Esophagus (tissue), 2 donors: ENCODE results near the gene PRLR. TPM values are rescaled to one million over a fixed set of nuclear protein-coding genes. Genes with fewer than 3 reads are reported as not detected.
"Not testable (repeated sequence)": the region's sequence is repeated elsewhere in the genome, so short reads cannot be mapped to it uniquely, and the experiment has no call there.

Source experiments
- H3K27ac ChIP-seq, 2 donors: one replicate each; pipeline ENCODE4 v1.5.1; 2013; ENCODE audit warnings: low read depth in 2 of 2, mild to moderate bottlenecking in 2 of 2, inconsistent platforms in 1 of 2, low read length in 1 of 2, moderate library complexity in 1 of 2
- H3K27me3 ChIP-seq, 2 donors: one replicate each; pipeline ENCODE4 v1.6.1; 2013; ENCODE audit warnings: low read length in 2 of 2, control low read depth in 1 of 2, mild to moderate bottlenecking in 1 of 2; ENCODE audit not compliant: insufficient read depth in 2 of 2, control insufficient read depth in 1 of 2
- H3K36me3 ChIP-seq, 2 donors: one replicate each; pipeline ENCODE4 v1.6.1; 2013; ENCODE audit warnings: low read length in 1 of 2; ENCODE audit not compliant: control insufficient read depth in 2 of 2, insufficient read depth in 2 of 2
- H3K4me1 ChIP-seq, 2 donors: one replicate each; pipeline ENCODE4 v1.6.1; 2013; ENCODE audit warnings: low read length in 1 of 2; ENCODE audit not compliant: control insufficient read depth in 2 of 2, insufficient read depth in 2 of 2
- H3K4me3 ChIP-seq, 2 donors: one replicate each; pipeline ENCODE4 v1.5.1; 2013; ENCODE audit warnings: low read length in 2 of 2, mild to moderate bottlenecking in 2 of 2, low read depth in 1 of 2, moderate library complexity in 1 of 2
- H3K9me3 ChIP-seq, 2 donors: one replicate each; pipeline ENCODE4 v1.6.1; 2013; ENCODE audit warnings: mild to moderate bottlenecking in 2 of 2, low read depth in 1 of 2, low read length in 1 of 2, moderate library complexity in 1 of 2; ENCODE audit not compliant: control insufficient read depth in 2 of 2, insufficient read depth in 1 of 2
- WGBS, 2 donors: extraction: QIAGEN DNeasy Blood & Tissue Kit; methylation state at CpG; one replicate each; pipeline ENCODE4 v1.1.7; 2013; 5-methylcytosine and 5-hydroxymethylcytosine counted together
- polyA plus RNA-seq, 2 donors: library from polyadenylated mRNA; stranded (reverse); fragments of 200-250 nt; gene quantifications; one replicate each; pipeline ENCODE4 v1.2.3, GENCODE V29; 2013
- donor health status: healthy with polysubstance abuse.
- donor health status: Bipolar disorder and iron deficiency.

The PRLR gene
- polyA plus RNA-seq, 2 donors: 0.20 to 0.45 TPM

GRCh38 chr5:35247648-35248034 lies 17.4 kb upstream of the PRLR start:
- H3K4me3 ChIP-seq: no peak overlapping the region
- no peaks in the 10 kb centered on the region for H3K36me3 ChIP-seq
- WGBS, 2 donors: 49 to 57% methylated on average over 6 of the region's 6 CpGs
- H3K27me3 ChIP-seq: no peaks in the 10 kb centered on the region
- H3K4me1 ChIP-seq: peaks cover 0 to 4% of the 10 kb centered on the region in 2 donors
- peaks cover 0 to 3% of the 10 kb centered on the region in 2 donors for H3K9me3 ChIP-seq
- peak overlapping the region in 1 of 2 donors; percentile 37 for H3K27ac ChIP-seq

DNA sequence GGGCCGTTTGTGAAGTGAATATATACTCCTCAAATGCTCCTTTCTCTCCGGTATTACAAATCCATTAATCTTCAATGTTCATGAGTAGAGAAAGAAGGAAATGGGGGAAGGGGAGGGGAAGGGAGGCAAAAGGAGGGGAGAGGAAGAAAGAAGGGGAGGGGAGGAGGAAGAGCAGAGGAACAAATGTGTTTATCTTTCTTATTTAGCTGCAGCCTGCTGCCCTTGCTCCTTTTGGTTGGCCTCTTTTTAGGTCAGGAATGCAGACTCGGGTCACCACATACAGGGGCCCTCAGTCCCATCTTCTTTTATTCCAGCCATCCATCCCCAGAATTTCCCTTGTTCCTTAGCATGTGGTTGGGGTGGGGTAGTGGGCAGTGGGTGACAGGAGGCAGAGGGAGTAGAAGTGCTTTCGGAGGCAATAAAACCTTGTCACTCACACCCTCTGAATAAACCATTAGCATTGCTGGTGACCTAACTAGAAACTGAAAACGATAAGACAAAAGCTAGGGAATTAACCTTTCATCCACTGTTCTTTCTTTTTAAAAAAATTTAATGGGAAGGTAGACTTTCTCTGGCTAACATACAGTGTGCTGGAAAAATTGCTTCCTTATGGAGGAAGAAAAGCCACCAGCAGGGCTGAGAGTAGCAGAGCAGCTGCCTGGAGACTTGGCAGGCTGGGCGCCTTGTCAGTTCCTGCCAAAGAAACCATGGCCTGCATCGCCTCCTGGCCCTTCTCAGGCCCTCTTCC lies 16.8 kb upstream of the PRLR start:
- Histone ChIP-seq H3K9me3 (no peaks in the 10 kb centered on the region), H3K27ac (no peak overlapping the region), H3K36me3 (no peaks in the 10 kb centered on the region), H3K4me1 (peaks cover 0 to 4% of the 10 kb centered on the region in 2 donors), H3K27me3 (no peaks in the 10 kb centered on the region), H3K4me3 (no peak overlapping the region)
- WGBS, 2 donors: 31 to 38% methylated on average over 7 of the region's 7 CpGs

- WGBS, 2 donors: 30 to 40% methylated on average over 2 of the region's 2 CpGs
- H3K36me3 ChIP-seq: no peaks in the 10 kb centered on the region
- no peaks in the 10 kb centered on the region for H3K27me3 ChIP-seq
- no peak overlapping the region for H3K27ac ChIP-seq
- no peak overlapping the region for H3K4me3 ChIP-seq
- peaks cover 0 to 4% of the 10 kb centered on the region in 2 donors for H3K4me1 ChIP-seq
- no peaks in the 10 kb centered on the region for H3K9me3 ChIP-seq
Measured at GRCh38 chr5:35246411-35246810, 16.1 kb upstream of the PRLR start.

DNA sequence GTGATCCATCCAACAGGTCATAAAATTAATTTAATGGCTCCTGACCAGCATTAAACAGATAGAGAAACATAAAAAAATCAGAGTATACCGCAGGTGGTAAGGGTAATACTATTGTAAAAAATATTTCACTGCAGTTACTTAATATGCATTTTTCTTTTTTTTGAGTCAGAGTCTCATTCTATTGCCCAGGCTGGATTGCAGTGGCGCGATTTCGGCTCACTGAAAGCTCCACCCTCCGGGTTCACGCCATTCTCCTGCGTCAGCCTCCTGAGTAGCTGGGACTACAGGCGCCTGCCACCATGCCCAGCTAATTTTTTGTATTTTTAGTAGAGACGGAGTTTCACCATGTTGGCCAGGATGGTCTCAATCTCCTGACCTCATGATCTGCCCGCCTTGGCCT lies 15.1 kb upstream of the PRLR start:
- H3K4me1 ChIP-seq, H3K27me3 ChIP-seq, H3K27ac ChIP-seq, H3K36me3 ChIP-seq, H3K4me3 ChIP-seq, H3K9me3 ChIP-seq: not testable (repeated sequence)
- 91 to 92% methylated on average over 9 to 10 of the region's 10 CpGs for WGBS, 2 donors

GRCh38 chr5:35244171-35244570 lies 13.9 kb upstream of the PRLR start:
- no peak overlapping the region for H3K4me3 ChIP-seq
- H3K36me3 ChIP-seq: no peaks in the 10 kb centered on the region
- H3K27me3 ChIP-seq: no peaks in the 10 kb centered on the region
- H3K9me3 ChIP-seq: no peaks in the 10 kb centered on the region
- H3K4me1 ChIP-seq: peaks cover 0 to 4% of the 10 kb centered on the region in 2 donors
- H3K27ac ChIP-seq: no peak overlapping the region
- 85 to 91% methylated on average over 1 of the region's 1 CpG for WGBS, 2 donors

- H3K27ac ChIP-seq: no peak overlapping the region
- WGBS, 2 donors: 77 to 83% methylated on average over 4 of the region's 4 CpGs
- no peak overlapping the region for H3K4me3 ChIP-seq
- no peaks in the 10 kb centered on the region for H3K9me3 ChIP-seq
- no peaks in the 10 kb centered on the region for H3K27me3 ChIP-seq
- H3K36me3 ChIP-seq: no peaks in the 10 kb centered on the region
- peaks cover 0 to 4% of the 10 kb centered on the region in 2 donors for H3K4me1 ChIP-seq
Measured at GRCh38 chr5:35242702-35243258, 12.5 kb upstream of the PRLR start.

- no peaks in the 10 kb centered on the region for H3K9me3 ChIP-seq
- 81 to 92% methylated on average over 1 of the region's 1 CpG for WGBS, 2 donors
Measured at GRCh38 chr5:35240892-35241291, 10.6 kb upstream of the PRLR start.

GRCh38 chr5:35239911-35240610 lies 9.8 kb upstream of the PRLR start:
- Histone ChIP-seq H3K27ac (no peak overlapping the region), H3K9me3 (no peaks in the 10 kb centered on the region), H3K4me1 (no peaks in the 10 kb centered on the region), H3K4me3 (no peak overlapping the region), H3K27me3 (no peaks in the 10 kb centered on the region), H3K36me3 (no peaks in the 10 kb centered on the region)
- 78 to 88% methylated on average over 2 of the region's 2 CpGs for WGBS, 2 donors

More at GRCh38 chr5:35240892-35241291, 10.6 kb upstream of the PRLR start:
- Histone ChIP-seq H3K4me1 (no peaks in the 10 kb centered on the region), H3K36me3 (no peaks in the 10 kb centered on the region), H3K27ac (no peak overlapping the region), H3K4me3 (no peak overlapping the region), H3K27me3 (no peaks in the 10 kb centered on the region)

DNA sequence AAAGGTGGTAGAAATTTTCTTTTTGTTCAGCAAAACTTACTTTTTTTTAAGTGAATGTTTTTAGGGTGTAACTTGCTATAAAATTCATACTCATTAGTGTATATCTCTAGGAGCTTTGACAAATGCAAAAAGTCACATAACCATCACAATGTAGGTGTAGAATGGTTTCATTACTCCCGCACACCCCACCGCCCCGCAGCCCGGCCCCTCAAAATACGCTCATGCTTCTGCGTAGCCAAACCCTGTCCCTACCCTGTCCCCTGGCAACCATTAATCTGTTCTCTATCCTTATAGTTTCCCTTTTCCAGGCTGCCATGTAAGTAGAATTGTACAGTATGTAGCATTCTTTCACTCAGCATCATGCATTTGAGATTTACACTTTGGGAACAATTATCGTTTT lies 9.2 kb upstream of the PRLR start:
- H3K27me3 ChIP-seq: no peaks in the 10 kb centered on the region
- H3K27ac ChIP-seq: no peak overlapping the region
- H3K36me3 ChIP-seq: no peaks in the 10 kb centered on the region
- 96 to 97% methylated on average over 7 of the region's 7 CpGs for WGBS, 2 donors
- no peak overlapping the region for H3K4me3 ChIP-seq
- H3K9me3 ChIP-seq: no peaks in the 10 kb centered on the region
- no peaks in the 10 kb centered on the region for H3K4me1 ChIP-seq
